CD14-positive monocyte (primary cell): ENCODE measurements around the gene SLFN12L. TPM values are rescaled to one million over a fixed set of nuclear protein-coding genes. Genes with fewer than 3 reads are reported as not detected.
"Not testable (repeated sequence)": the region's sequence is repeated elsewhere in the genome, so short reads cannot be mapped to it uniquely, and the experiment has no call there.

Source experiments
- DNase-seq, 3 donors: peaks; one replicate each; pipeline ENCODE4 v3.0.0-alpha.2; 2011 to 2022
- H2AFZ ChIP-seq: 2 replicates; pipeline ENCODE4 v1.6.0; 2012; ENCODE audit warnings: mild to moderate bottlenecking, low read depth, low read length, inconsistent platforms; ENCODE audit not compliant: insufficient read depth, poor library complexity, severe bottlenecking
- H3K27ac ChIP-seq, 2 donors: 1 replicate in 1 of 2; 2 replicates in 1 of 2; pipeline ENCODE4 v1.5.1; 2012 to 2013; ENCODE audit warnings: low read length in 2 of 2, control low read depth in 1 of 2, inconsistent platforms in 1 of 2, low read depth in 1 of 2, mild to moderate bottlenecking in 1 of 2
- H3K27me3 ChIP-seq, 2 donors: one replicate each; pipeline versions ENCODE4 v1.6.0 to v1.6.1; 2011 to 2013; ENCODE audit warnings: low read length in 2 of 2; ENCODE audit not compliant: control insufficient read depth in 2 of 2, insufficient read depth in 2 of 2
- H3K36me3 ChIP-seq, 2 donors: replicated peaks in 1 of 2; 1 replicate in 1 of 2; 2 replicates in 1 of 2; pipeline versions ENCODE4 v1.5.1 to v1.6.1; 2012 to 2013; ENCODE audit warnings: low read length in 2 of 2, control low read depth in 1 of 2, inconsistent platforms in 1 of 2, mild to moderate bottlenecking in 1 of 2; ENCODE audit not compliant: insufficient read depth in 2 of 2, control insufficient read depth in 1 of 2
- H3K4me1 ChIP-seq, 2 donors: 1 replicate in 1 of 2; 2 replicates in 1 of 2; pipeline versions ENCODE4 v1.5.1 to v1.6.1; 2012 to 2013; ENCODE audit warnings: low read length in 2 of 2, control low read depth in 1 of 2, inconsistent platforms in 1 of 2, mild to moderate bottlenecking in 1 of 2, moderate library complexity in 1 of 2; ENCODE audit not compliant: insufficient read depth in 2 of 2, control insufficient read depth in 1 of 2
- H3K4me2 ChIP-seq: replicated peaks from 2 replicates; pipeline ENCODE3; 2012; ENCODE audit warnings: low read length, moderate library complexity, mild to moderate bottlenecking; ENCODE audit not compliant: poor library complexity, severe bottlenecking; ENCODE audit errors: extremely low read depth
- H3K4me3 ChIP-seq, 3 experiments: fragments of 200-600 bp in 1 of 3; sonication (generic) in 1 of 3; replicated peaks in 1 of 3; 1 replicate in 2 of 3; 2 replicates in 1 of 3; pipeline ENCODE4 v1.5.1; 2011 to 2013; ENCODE audit warnings: low read length in 3 of 3, mild to moderate bottlenecking in 3 of 3, control low read depth in 2 of 3, low read depth in 2 of 3, inconsistent platforms in 1 of 3, moderate library complexity in 1 of 3
- H3K79me2 ChIP-seq: 2 replicates; pipeline ENCODE4 v1.6.0; 2012; ENCODE audit warnings: mild to moderate bottlenecking, control low read depth, inconsistent platforms, low read length, moderate library complexity; ENCODE audit not compliant: insufficient read depth
- H3K9ac ChIP-seq: 2 replicates; pipeline ENCODE4 v1.6.0; 2017; ENCODE audit warnings: low read length, mild to moderate bottlenecking; ENCODE audit not compliant: insufficient read depth, poor library complexity, severe bottlenecking
- H3K9me3 ChIP-seq, 2 donors: replicated peaks in 1 of 2; 1 replicate in 1 of 2; 2 replicates in 1 of 2; pipeline versions ENCODE4 v1.5.1 to v1.6.1; 2012 to 2013; ENCODE audit warnings: low read length in 2 of 2, control low read depth in 1 of 2; ENCODE audit not compliant: control insufficient read depth in 1 of 2, insufficient read depth in 1 of 2
- H4K20me1 ChIP-seq: 2 replicates; pipeline ENCODE4 v1.6.0; 2012; ENCODE audit warnings: mild to moderate bottlenecking, low read length, control low read depth, moderate library complexity; ENCODE audit not compliant: insufficient read depth
- H3K27ac Mint-ChIP-seq, 7 donors: one replicate each; pipeline ENCODE4 v1.8.0; 2020; ENCODE audit warnings: mild to moderate bottlenecking in 7 of 7, mixed read lengths in 7 of 7, moderate library complexity in 6 of 7, inconsistent platforms in 2 of 7
- H3K27me3 Mint-ChIP-seq, 3 donors: one replicate each; pipeline ENCODE4 v1.8.0; 2021 to 2022; ENCODE audit warnings: low read depth in 3 of 3, mild to moderate bottlenecking in 3 of 3, mixed read lengths in 3 of 3, moderate library complexity in 3 of 3, inconsistent platforms in 1 of 3
- H3K36me3 Mint-ChIP-seq, 2 donors: one replicate each; pipeline ENCODE4 v1.8.0; 2020; ENCODE audit warnings: mixed read lengths in 2 of 2, inconsistent platforms in 1 of 2, mild to moderate bottlenecking in 1 of 2
- H3K4me1 Mint-ChIP-seq: one replicate; pipeline ENCODE4 v1.8.0; 2020; ENCODE audit warnings: mild to moderate bottlenecking, mixed read lengths
- H3K4me3 Mint-ChIP-seq, 2 donors: one replicate each; pipeline ENCODE4 v1.8.0; 2020; ENCODE audit warnings: mild to moderate bottlenecking in 2 of 2, mixed read lengths in 2 of 2, moderate library complexity in 1 of 2
- H3K9me3 Mint-ChIP-seq, 7 donors: one replicate each; pipeline ENCODE4 v1.8.0; 2020 to 2022; ENCODE audit warnings: mixed read lengths in 7 of 7, mild to moderate bottlenecking in 6 of 7, moderate library complexity in 6 of 7, inconsistent platforms in 2 of 7
- CTCF ChIP-seq: fragments of 200-600 bp; IDR thresholded peaks from one replicate; pipeline ENCODE4 v1.8.0; 2022; ENCODE audit warnings: antibody characterized with exemption, mild to moderate bottlenecking
- WGBS: methylation state at CpG from one replicate; pipeline ENCODE4 v1.1.5; 2013; ENCODE audit warnings: missing lambda C conversion rate; ENCODE audit not compliant: insufficient coverage; 5-methylcytosine and 5-hydroxymethylcytosine counted together
- intact Hi-C, 2 donors: fragments of 100-400 bp; cut with micrococcal nuclease; formaldehyde crosslinking; loops; one replicate each; pipeline versions ENCODE4 v1.15.0 to v1.15.1; 2023
- polyA plus RNA-seq, 3 donors: library from polyadenylated mRNA; depleted of rRNA in 1 of 3; unstranded in 2 of 3; stranded (reverse) in 1 of 3; fragments of 300-500 nt in 2 of 3; fragments of >200 nt in 1 of 3; fragmentation: Illumina TruSeq in 2 of 3; gene quantifications; 1 replicate in 2 of 3; 2 replicates in 1 of 3; pipeline ENCODE4 v1.2.3, GENCODE V29; 2012 to 2021

SLFN12L gene
- polyA plus RNA-seq, 3 donors: 0.14 to 0.25 (median 0.24) TPM

DNA sequence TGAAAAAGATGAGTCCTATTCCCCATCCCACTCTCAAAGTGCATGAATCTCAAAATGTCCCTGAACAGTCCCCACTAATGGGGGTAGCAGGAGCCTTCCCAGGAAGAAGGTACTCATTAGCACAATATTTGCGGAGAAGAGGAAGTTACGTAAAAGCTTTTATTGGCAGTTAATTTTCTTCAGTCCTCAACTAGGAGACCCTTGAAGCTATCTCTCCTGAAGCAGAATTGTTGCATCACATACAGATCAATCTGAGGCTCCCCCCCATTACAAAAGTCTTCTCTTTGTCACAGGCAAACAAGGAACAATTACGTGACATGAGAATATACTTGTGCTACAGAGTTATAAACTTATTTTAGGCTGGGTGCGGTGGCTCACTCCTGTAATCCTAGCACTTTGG is 14.2 kb downstream of the SLFN12L start:
- Histone ChIP-seq H2AFZ (no peak overlapping the region), H3K4me1 (peaks cover 39 to 46% of the 10 kb centered on the region in 2 donors), H3K4me2 (peak overlapping the region; percentile 6), H3K4me3 (no peak overlapping the region), H3K9ac (no peak overlapping the region), H3K79me2 (no peaks in the 10 kb centered on the region), H3K36me3 (no peaks in the 10 kb centered on the region), H3K27ac (no peak overlapping the region), H3K27me3 (no peaks in the 10 kb centered on the region), H3K9me3 (no peaks in the 10 kb centered on the region), H4K20me1 (no peaks in the 10 kb centered on the region)
- Mint-ChIP-seq H3K36me3 (no peaks in the 10 kb centered on the region), H3K27ac (peak overlapping the region in 2 of 7 donors; percentile 10 to 30), H3K4me1 (peaks cover 47% of the 10 kb centered on the region), H3K27me3 (no peaks in the 10 kb centered on the region), H3K4me3 (peak overlapping the region in 1 of 2 donors; percentile 11), H3K9me3 (peaks cover 0 to 8% (median 5%) of the 10 kb centered on the region in 7 donors)
- TF ChIP-seq CTCF: no peak
- 60% methylated on average over 2 of the region's 4 CpGs for WGBS
- intact Hi-C loops: no loop called here
- DNase-seq: peak in 1 of 3 donors; percentile 36

- H3K36me3 ChIP-seq, intact Hi-C loops, H3K79me2 ChIP-seq, H3K9me3 ChIP-seq, H3K36me3 Mint-ChIP-seq, H3K27me3 Mint-ChIP-seq, H3K27me3 ChIP-seq, H4K20me1 ChIP-seq, H2AFZ ChIP-seq: not testable (repeated sequence)
- Mint-ChIP-seq H3K9me3 (peaks cover 2 to 11% (median 7%) of the 10 kb centered on the region in 7 donors), H3K27ac (peak overlapping the region; percentile 38 to 86 (median 79)), H3K4me1 (peaks cover 39% of the 10 kb centered on the region), H3K4me3 (peak overlapping the region in 1 of 2 donors; percentile 72)
- Histone ChIP-seq H3K4me2 (peak overlapping the region; percentile 40), H3K4me1 (peaks cover 39 to 42% of the 10 kb centered on the region in 2 donors), H3K9ac (peak overlapping the region; percentile 4), H3K27ac (peak overlapping the region; percentile 6 to 45), H3K4me3 (peak overlapping the region in 1 of 3 experiments; percentile 43)
- 0% methylated on average over 2 of the region's 5 CpGs for WGBS
- DNase-seq: peak; percentile 53 to 73 (median 72)
Observed at GRCh38 chr17:35521654-35522256, 15.7 kb downstream of the SLFN12L start.
